K562 (cell line): ENCODE results near the gene BEST2. TPM values are rescaled to one million over a fixed set of nuclear protein-coding genes. Genes with fewer than 3 reads are reported as not detected.

ENCODE experiments used
- ATAC-seq: fragments of 200-7000 bp; cut with Tn5 transposase; 3 replicates; pipeline ENCODE4 v1.9.1; 2020; ENCODE audit warnings: moderate library complexity
- BruUV-seq: library from RNA; stranded (reverse); fragments of 400-500 nt; replicated peaks from 2 replicates; lab custom pipeline; 2021; lab: Mats Ljungman, UMichigan
- CTCF ChIA-PET: fragments of 300-600 bp; formaldehyde crosslinking; extraction: SDS; loops from one replicate; lab custom pipeline; 2021; ENCODE audit warnings: low intra/inter-chr PET ratio; lab: Yijun Ruan, JAX
- POLR2A ChIA-PET: fragments of 300-600, 350-650 bp; sonication (Branson Sonifier 250); formaldehyde crosslinking; extraction: SDS; loops from one replicate; lab custom pipeline; 2021; ENCODE audit warnings: antibody characterized with exemption, inconsistent platforms; lab: Yijun Ruan, JAX
- DNase-seq, 4 experiments: peaks; one replicate each; pipeline versions ENCODE4 v3.0.0 to v3.0.0-alpha.2; 2011 to 2018; ENCODE audit warnings: low spot score in 3 of 4, mixed read lengths in 3 of 4; ENCODE audit errors: extremely low read depth in 1 of 4
- FAIRE-seq: peaks from 2 replicates; lab custom pipeline; 2011; peaks lifted over from hg19 to GRCh38; lab: Jason Lieb, UNC
- H2AFZ ChIP-seq: 2 replicates; pipeline ENCODE4 v1.6.0; 2011; ENCODE audit warnings: low read depth, low read length, control low read depth, inconsistent platforms
- H3K27ac ChIP-seq: fragments of 200-600 bp; 3 replicates; pipeline ENCODE4 v1.8.0; 2011; ENCODE audit warnings: low read depth, mild to moderate bottlenecking, control low read depth, inconsistent platforms, low read length, moderate library complexity, mixed read lengths; ENCODE audit errors: extremely low read depth
- H3K27me3 ChIP-seq, 2 experiments: fragments of 300-600 bp in 1 of 2; 2 replicates in 1 of 2; 3 replicates in 1 of 2; pipeline versions ENCODE4 v1.6.0 to v1.8.0; 2011; ENCODE audit warnings: inconsistent platforms in 2 of 2, low read length in 2 of 2, mild to moderate bottlenecking in 1 of 2, mixed read lengths in 1 of 2, moderate library complexity in 1 of 2; ENCODE audit not compliant: control insufficient read depth in 2 of 2, insufficient read depth in 2 of 2
- H3K36me3 ChIP-seq: fragments of 300-600 bp; 3 replicates; pipeline ENCODE4 v1.8.0; 2011; ENCODE audit warnings: mild to moderate bottlenecking, low read length, inconsistent platforms; ENCODE audit not compliant: control insufficient read depth, insufficient read depth
- H3K4me1 ChIP-seq, 2 experiments: fragments of 200-600 bp in 1 of 2; replicated peaks in 1 of 2; 2 replicates in 1 of 2; 3 replicates in 1 of 2; pipeline versions ENCODE4 v1.5.1 to v1.8.0; 2011; ENCODE audit warnings: inconsistent platforms in 2 of 2, low read length in 2 of 2, mild to moderate bottlenecking in 1 of 2, mixed read lengths in 1 of 2, moderate library complexity in 1 of 2; ENCODE audit not compliant: control insufficient read depth in 2 of 2, insufficient read depth in 2 of 2
- H3K4me2 ChIP-seq: 2 replicates; pipeline ENCODE4 v1.6.1; 2011; ENCODE audit warnings: low read length, control low read depth, inconsistent platforms, mixed read lengths; ENCODE audit not compliant: insufficient read depth
- H3K4me3 ChIP-seq: fragments of 200-600 bp; sonication (generic), shearing (Covaris generic); 2 replicates; pipeline ENCODE4 v1.5.1; 2016; ENCODE audit warnings: control low read depth, inconsistent platforms
- H3K79me2 ChIP-seq: fragments of 200-600 bp; 3 replicates; pipeline ENCODE4 v1.8.0; 2011; ENCODE audit warnings: low read length, inconsistent platforms; ENCODE audit not compliant: control insufficient read depth, insufficient read depth
- H3K9ac ChIP-seq, 2 experiments: 2 replicates each; pipeline versions ENCODE4 v1.6.0 to v1.6.1; 2011; ENCODE audit warnings: low read depth in 2 of 2, low read length in 2 of 2, control low read depth in 1 of 2, inconsistent platforms in 1 of 2, mild to moderate bottlenecking in 1 of 2, mixed read lengths in 1 of 2; ENCODE audit not compliant: insufficient read depth in 1 of 2
- H3K9me1 ChIP-seq: one replicate; pipeline ENCODE4 v1.6.0; 2011; ENCODE audit warnings: inconsistent platforms, mild to moderate bottlenecking, low read length, moderate library complexity; ENCODE audit not compliant: control insufficient read depth, insufficient read depth
- H3K9me3 ChIP-seq: replicated peaks from 2 replicates; pipeline ENCODE4 v1.5.1; 2011; ENCODE audit warnings: low read depth, low read length, inconsistent platforms; ENCODE audit not compliant: control insufficient read depth, insufficient read depth
- H4K20me1 ChIP-seq: replicated peaks from 2 replicates; pipeline ENCODE4 v1.6.1; 2011; ENCODE audit warnings: low read length, inconsistent platforms, mixed read lengths; ENCODE audit not compliant: control insufficient read depth, insufficient read depth
- CREB1 ChIP-seq, 2 experiments: sonication (generic) in 1 of 2; formaldehyde crosslinking in 1 of 2; IDR thresholded peaks; 2 replicates each; pipeline versions ENCODE4 v1.6.1 to v1.8.0; 2012 to 2022; ENCODE audit warnings: inconsistent platforms in 1 of 2, mild to moderate bottlenecking in 1 of 2, missing genetic modification reagents in 1 of 2, moderate library complexity in 1 of 2
- HCFC1 ChIP-seq: IDR thresholded peaks from 2 replicates; pipeline ENCODE4 v1.6.1; 2012; ENCODE audit warnings: low read depth, low read length, improper control_type of control experiment
- RHOXF2B ChIP-seq: fragments of 250-450 bp; sonication (Bioruptor Pico); conservative IDR thresholded peaks from 2 replicates; pipeline ENCODE4 v1.5.1; 2021
- XRCC5 ChIP-seq: fragments of 200-400 bp; formaldehyde crosslinking; IDR thresholded peaks from 2 replicates; pipeline ENCODE4 v1.6.1; 2017; ENCODE audit warnings: low read depth, mild to moderate bottlenecking, low read length
- WGBS: fragments of 100-300 bp; shearing (Covaris generic); methylation state at CpG from one replicate; pipeline ENCODE4 v1.1.6; 2016; ENCODE audit warnings: low coverage, mixed read lengths; ENCODE audit not compliant: insufficient coverage; ENCODE audit errors: missing lambda C conversion rate; 5-methylcytosine and 5-hydroxymethylcytosine counted together
- in situ Hi-C: fragments of 300-500 bp; cut with MboI; formaldehyde crosslinking; loops from 4 replicates; pipeline ENCODE4 v1.15.0; 2018; ENCODE audit warnings: inconsistent platforms, mixed read lengths
- intact Hi-C: fragments of 100-400 bp; cut with micrococcal nuclease; formaldehyde crosslinking; loops from 2 replicates; pipeline ENCODE4 v1.14.2; 2022
- polyA plus RNA-seq, 8 experiments: library from polyadenylated mRNA; depleted of rRNA in 4 of 8; stranded (reverse) in 5 of 8; unstranded in 3 of 8; fragments of >200 nt; fragmentation: Nextera tagmentation in 2 of 8; fragmentation: Illumina TruSeq in 1 of 8; extraction: Ambion mirVana in 2 of 8; extraction: Trizol in 1 of 8; gene quantifications; 2 replicates each; pipeline versions ENCODE4 v1.2.1 to v1.2.3, GENCODE V29; 2011 to 2014; ENCODE audit warnings: inconsistent platforms in 1 of 8, missing spikeins in 1 of 8
- total RNA-seq, 7 experiments: library from RNA; depleted of rRNA in 6 of 7; stranded (reverse); fragments of >200 nt in 6 of 7; fragmentation: Illumina TruSeq in 2 of 7; extraction: Trizol in 2 of 7; gene quantifications; 2 replicates each; pipeline versions ENCODE4 v1.2.1 to v1.2.3, GENCODE V29; 2011 to 2021; ENCODE audit warnings: low replicate concordance in 1 of 7
- TF ChIP-seq, protein P1 (sequence below), 2 experiments: fragments of 450-650 bp; IDR thresholded peaks; 2 replicates each; pipeline ENCODE4 v1.6.1; 2018; ENCODE audit warnings: mild to moderate bottlenecking in 2 of 2, low read depth in 1 of 2; ENCODE audit not compliant: partially characterized antibody in 2 of 2
- TF ChIP-seq, protein P2 (sequence below): fragments of 450-650 bp; IDR thresholded peaks from 2 replicates; pipeline ENCODE4 v1.6.1; 2018; ENCODE audit not compliant: partially characterized antibody

Gene BEST2
- total and polyA plus RNA-seq, 9 of the 15 experiments (the other 6 are each of a cell fraction or from before 2014, with no cell fraction given), result not detected

DNA sequence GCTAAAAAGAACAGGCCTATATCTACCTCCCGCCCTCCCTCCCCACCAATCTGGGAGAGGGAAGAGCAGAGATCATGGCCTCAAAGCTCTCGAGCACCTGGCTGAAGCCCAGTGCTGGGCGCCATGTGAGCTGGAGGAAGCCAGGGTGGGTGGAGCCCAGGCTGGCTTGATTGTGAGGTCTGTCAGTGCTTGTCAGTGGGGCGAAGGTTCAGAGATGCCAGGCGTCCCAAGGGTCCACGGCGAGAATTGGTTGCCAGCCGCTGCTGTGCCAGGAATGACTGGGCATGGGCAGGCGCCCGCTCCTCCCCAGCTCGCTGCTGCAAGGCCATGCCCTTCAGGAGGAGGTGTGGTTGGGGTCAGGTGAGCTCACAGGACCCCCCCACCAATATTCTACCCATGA is 11.5 kb downstream of the BEST2 start:
- TF ChIP-seq, protein P1, sequence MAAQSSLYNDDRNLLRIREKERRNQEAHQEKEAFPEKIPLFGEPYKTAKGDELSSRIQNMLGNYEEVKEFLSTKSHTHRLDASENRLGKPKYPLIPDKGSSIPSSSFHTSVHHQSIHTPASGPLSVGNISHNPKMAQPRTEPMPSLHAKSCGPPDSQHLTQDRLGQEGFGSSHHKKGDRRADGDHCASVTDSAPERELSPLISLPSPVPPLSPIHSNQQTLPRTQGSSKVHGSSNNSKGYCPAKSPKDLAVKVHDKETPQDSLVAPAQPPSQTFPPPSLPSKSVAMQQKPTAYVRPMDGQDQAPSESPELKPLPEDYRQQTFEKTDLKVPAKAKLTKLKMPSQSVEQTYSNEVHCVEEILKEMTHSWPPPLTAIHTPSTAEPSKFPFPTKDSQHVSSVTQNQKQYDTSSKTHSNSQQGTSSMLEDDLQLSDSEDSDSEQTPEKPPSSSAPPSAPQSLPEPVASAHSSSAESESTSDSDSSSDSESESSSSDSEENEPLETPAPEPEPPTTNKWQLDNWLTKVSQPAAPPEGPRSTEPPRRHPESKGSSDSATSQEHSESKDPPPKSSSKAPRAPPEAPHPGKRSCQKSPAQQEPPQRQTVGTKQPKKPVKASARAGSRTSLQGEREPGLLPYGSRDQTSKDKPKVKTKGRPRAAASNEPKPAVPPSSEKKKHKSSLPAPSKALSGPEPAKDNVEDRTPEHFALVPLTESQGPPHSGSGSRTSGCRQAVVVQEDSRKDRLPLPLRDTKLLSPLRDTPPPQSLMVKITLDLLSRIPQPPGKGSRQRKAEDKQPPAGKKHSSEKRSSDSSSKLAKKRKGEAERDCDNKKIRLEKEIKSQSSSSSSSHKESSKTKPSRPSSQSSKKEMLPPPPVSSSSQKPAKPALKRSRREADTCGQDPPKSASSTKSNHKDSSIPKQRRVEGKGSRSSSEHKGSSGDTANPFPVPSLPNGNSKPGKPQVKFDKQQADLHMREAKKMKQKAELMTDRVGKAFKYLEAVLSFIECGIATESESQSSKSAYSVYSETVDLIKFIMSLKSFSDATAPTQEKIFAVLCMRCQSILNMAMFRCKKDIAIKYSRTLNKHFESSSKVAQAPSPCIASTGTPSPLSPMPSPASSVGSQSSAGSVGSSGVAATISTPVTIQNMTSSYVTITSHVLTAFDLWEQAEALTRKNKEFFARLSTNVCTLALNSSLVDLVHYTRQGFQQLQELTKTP (IDR thresholded peaks at IDR 0.05; ENCODE audit: low read depth in 1 of 2, partially characterized antibody in 2 of 2), result no peak
- no peak for TF ChIP-seq XRCC5
- TF ChIP-seq CREB1 (IDR thresholded peaks at IDR 0.05), result no peak
- TF ChIP-seq CREB1 (CRISPR knock-in tag; IDR thresholded peaks at IDR 0.05), result no peak
- no peak for TF ChIP-seq HCFC1
- TF ChIP-seq, protein P2, sequence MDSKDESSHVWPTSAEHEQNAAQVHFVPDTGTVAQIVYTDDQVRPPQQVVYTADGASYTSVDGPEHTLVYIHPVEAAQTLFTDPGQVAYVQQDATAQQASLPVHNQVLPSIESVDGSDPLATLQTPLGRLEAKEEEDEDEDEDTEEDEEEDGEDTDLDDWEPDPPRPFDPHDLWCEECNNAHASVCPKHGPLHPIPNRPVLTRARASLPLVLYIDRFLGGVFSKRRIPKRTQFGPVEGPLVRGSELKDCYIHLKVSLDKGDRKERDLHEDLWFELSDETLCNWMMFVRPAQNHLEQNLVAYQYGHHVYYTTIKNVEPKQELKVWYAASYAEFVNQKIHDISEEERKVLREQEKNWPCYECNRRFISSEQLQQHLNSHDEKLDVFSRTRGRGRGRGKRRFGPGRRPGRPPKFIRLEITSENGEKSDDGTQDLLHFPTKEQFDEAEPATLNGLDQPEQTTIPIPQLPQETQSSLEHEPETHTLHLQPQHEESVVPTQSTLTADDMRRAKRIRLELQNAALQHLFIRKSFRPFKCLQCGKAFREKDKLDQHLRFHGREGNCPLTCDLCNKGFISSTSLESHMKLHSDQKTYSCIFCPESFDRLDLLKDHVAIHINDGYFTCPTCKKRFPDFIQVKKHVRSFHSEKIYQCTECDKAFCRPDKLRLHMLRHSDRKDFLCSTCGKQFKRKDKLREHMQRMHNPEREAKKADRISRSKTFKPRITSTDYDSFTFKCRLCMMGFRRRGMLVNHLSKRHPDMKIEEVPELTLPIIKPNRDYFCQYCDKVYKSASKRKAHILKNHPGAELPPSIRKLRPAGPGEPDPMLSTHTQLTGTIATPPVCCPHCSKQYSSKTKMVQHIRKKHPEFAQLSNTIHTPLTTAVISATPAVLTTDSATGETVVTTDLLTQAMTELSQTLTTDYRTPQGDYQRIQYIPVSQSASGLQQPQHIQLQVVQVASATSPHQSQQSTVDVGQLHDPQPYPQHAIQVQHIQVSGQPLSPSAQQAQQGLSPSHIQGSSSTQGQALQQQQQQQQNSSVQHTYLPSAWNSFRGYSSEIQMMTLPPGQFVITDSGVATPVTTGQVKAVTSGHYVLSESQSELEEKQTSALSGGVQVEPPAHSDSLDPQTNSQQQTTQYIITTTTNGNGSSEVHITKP, result no peak
- no peak for TF ChIP-seq RHOXF2B
- Histone ChIP-seq H2AFZ (no peak overlapping the region), H3K4me2 (no peak overlapping the region), H3K27me3 (no peaks in the 10 kb centered on the region), H3K9me3 (no peaks in the 10 kb centered on the region), H3K9me1 (no peaks in the 10 kb centered on the region), H3K4me3 (no peak overlapping the region), H3K4me1 (peaks cover 3 to 37% of the 10 kb centered on the region in 2 experiments; a peak in 3 of 5 replicates), H4K20me1 (no peaks in the 10 kb centered on the region), H3K79me2 (no peaks in the 10 kb centered on the region), H3K36me3 (peaks cover 6% of the 10 kb centered on the region; the same call in 1 of the 3 replicates), H3K27ac (no peak overlapping the region), H3K9ac (no peak overlapping the region)
- intact Hi-C loops, result no loop called here
- no peak for DNase-seq
- WGBS, result 89% methylated on average over 11 of the region's 11 CpGs
- no peak for FAIRE-seq
- ChIA-PET CTCF (no interaction called here), POLR2A (interaction anchor here (0.6 to 1.1 kb wide), 3 partner anchors 13 to 39 kb away, joined by 3 read pairs; no protein-coding TSS in a partner anchor)
- in situ Hi-C loops, result no loop called here
- no TSS peak for BruUV-seq
- no peak for ATAC-seq
